ENCODE data around the gene MAP3K7.

The MAP3K7 gene

DNA sequence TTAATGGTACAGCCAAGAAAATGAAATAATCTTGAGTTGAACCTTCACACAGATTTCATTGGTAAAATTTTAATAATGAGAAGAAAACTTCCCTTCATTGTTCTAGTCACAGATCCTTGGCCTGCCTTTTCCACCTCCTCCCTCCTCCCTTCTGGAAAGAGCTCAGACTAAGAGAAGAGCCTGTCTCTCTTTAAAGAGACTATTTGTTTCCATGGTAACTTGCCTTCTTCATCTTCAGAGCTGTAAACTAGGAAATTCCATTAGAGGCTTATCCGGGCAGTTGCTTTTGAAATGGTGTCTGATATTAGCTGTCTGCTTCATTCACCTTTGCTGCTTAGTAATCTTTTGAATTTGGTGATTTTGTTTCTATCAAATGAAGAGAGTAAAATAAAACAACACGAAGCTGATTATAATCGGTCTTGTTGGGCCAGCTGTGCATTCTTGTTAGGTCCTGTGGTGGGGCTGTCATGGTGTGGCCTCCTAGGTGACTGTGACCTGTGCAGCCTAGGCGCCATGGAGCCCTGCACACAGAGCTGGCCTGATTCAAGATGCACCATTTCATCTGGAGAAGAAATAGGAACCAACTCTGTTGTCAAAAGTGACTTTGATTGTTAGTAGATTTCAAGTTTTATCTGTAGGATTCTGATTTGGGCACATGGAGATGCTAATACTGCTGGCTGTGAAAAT, 96.7 kb downstream of the MAP3K7 start:
- no peak overlapping the region for H3K4me2 ChIP-seq (ENCODE audit: insufficient read depth, low read length)
- ATAC-seq (ENCODE audit: insufficient read depth, low read depth) (no peak), DNase-seq (no peak)
- H2AFZ ChIP-seq (ENCODE audit: low read depth, low read length): no peak overlapping the region
- no peaks in the 10 kb centered on the region for H3K79me2 ChIP-seq (ENCODE audit: insufficient read depth, low read length)
- H4K20me1 ChIP-seq (ENCODE audit: insufficient read depth, low read length): no peaks in the 10 kb centered on the region
- H3K4me3 ChIP-seq (ENCODE audit: low read depth in 1 of 2, low read length in 2 of 2): no peak overlapping the region
- H3K9ac ChIP-seq (ENCODE audit: low read depth, low read length): no peak overlapping the region
- no peaks in the 10 kb centered on the region for H3K4me1 ChIP-seq (ENCODE audit: insufficient read depth, low read length)
- H3K27me3 ChIP-seq (ENCODE audit: insufficient read depth, low read length, poor library complexity): no peaks in the 10 kb centered on the region
- no peaks in the 10 kb centered on the region for H3K36me3 ChIP-seq (ENCODE audit: insufficient read depth, low read length)
- H3K27ac ChIP-seq (ENCODE audit: low read length): no peak overlapping the region
- TF ChIP-seq, protein P1, sequence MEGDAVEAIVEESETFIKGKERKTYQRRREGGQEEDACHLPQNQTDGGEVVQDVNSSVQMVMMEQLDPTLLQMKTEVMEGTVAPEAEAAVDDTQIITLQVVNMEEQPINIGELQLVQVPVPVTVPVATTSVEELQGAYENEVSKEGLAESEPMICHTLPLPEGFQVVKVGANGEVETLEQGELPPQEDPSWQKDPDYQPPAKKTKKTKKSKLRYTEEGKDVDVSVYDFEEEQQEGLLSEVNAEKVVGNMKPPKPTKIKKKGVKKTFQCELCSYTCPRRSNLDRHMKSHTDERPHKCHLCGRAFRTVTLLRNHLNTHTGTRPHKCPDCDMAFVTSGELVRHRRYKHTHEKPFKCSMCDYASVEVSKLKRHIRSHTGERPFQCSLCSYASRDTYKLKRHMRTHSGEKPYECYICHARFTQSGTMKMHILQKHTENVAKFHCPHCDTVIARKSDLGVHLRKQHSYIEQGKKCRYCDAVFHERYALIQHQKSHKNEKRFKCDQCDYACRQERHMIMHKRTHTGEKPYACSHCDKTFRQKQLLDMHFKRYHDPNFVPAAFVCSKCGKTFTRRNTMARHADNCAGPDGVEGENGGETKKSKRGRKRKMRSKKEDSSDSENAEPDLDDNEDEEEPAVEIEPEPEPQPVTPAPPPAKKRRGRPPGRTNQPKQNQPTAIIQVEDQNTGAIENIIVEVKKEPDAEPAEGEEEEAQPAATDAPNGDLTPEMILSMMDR (IDR thresholded peaks at IDR 0.05; ENCODE audit: borderline replicate concordance, extremely low read depth, low read length, poor library complexity, severe bottlenecking): no peak
- TF ChIP-seq EZH2 (IDR thresholded peaks at IDR 0.05; ENCODE audit: borderline replicate concordance, low read depth, low read length, severe bottlenecking): no peak
- H3K9me3 ChIP-seq (ENCODE audit: insufficient read depth, low read length, severe bottlenecking): peaks cover 8% of the 10 kb centered on the region

- no peak overlapping the region for H3K4me2 ChIP-seq (ENCODE audit: insufficient read depth, low read length)
- H3K36me3 ChIP-seq (ENCODE audit: insufficient read depth, low read length): no peaks in the 10 kb centered on the region
- H3K9ac ChIP-seq (ENCODE audit: low read depth, low read length): no peak overlapping the region
- no peak overlapping the region for H3K27ac ChIP-seq (ENCODE audit: low read length)
- H3K4me3 ChIP-seq (ENCODE audit: low read depth in 1 of 2, low read length in 2 of 2): no peak overlapping the region
- no peak for DNase-seq
- no peaks in the 10 kb centered on the region for H3K4me1 ChIP-seq (ENCODE audit: insufficient read depth, low read length)
- no peaks in the 10 kb centered on the region for H3K27me3 ChIP-seq (ENCODE audit: insufficient read depth, low read length, poor library complexity)
- H2AFZ ChIP-seq (ENCODE audit: low read depth, low read length): no peak overlapping the region
- TF ChIP-seq, protein P1 (IDR thresholded peaks at IDR 0.05; ENCODE audit: borderline replicate concordance, extremely low read depth, low read length, poor library complexity, severe bottlenecking): no peak
- TF ChIP-seq EZH2 (IDR thresholded peaks at IDR 0.05; ENCODE audit: borderline replicate concordance, low read depth, low read length, severe bottlenecking): no peak
- no peak for ATAC-seq (ENCODE audit: insufficient read depth, low read depth)
- H3K9me3 ChIP-seq (ENCODE audit: insufficient read depth, low read length, severe bottlenecking): peaks cover 8% of the 10 kb centered on the region
- no peaks in the 10 kb centered on the region for H3K79me2 ChIP-seq (ENCODE audit: insufficient read depth, low read length)
- H4K20me1 ChIP-seq (ENCODE audit: insufficient read depth, low read length): no peaks in the 10 kb centered on the region
These were observed 98.1 kb downstream of the MAP3K7 start for GRCh38 chr6:90488816-90489215.

- no peak for ATAC-seq (ENCODE audit: insufficient read depth, low read depth)
- Histone ChIP-seq H3K36me3 (ENCODE audit: insufficient read depth, low read length) (no peaks in the 10 kb centered on the region), H3K9me3 (ENCODE audit: insufficient read depth, low read length, severe bottlenecking) (peaks cover 8% of the 10 kb centered on the region), H3K27ac (ENCODE audit: low read length) (no peak overlapping the region), H3K4me1 (ENCODE audit: insufficient read depth, low read length) (no peaks in the 10 kb centered on the region), H3K4me2 (ENCODE audit: insufficient read depth, low read length) (no peak overlapping the region), H3K4me3 (ENCODE audit: low read depth in 1 of 2, low read length in 2 of 2) (no peak overlapping the region), H4K20me1 (ENCODE audit: insufficient read depth, low read length) (no peaks in the 10 kb centered on the region), H3K79me2 (ENCODE audit: insufficient read depth, low read length) (no peaks in the 10 kb centered on the region), H2AFZ (ENCODE audit: low read depth, low read length) (no peak overlapping the region), H3K9ac (ENCODE audit: low read depth, low read length) (no peak overlapping the region), H3K27me3 (ENCODE audit: insufficient read depth, low read length, poor library complexity) (no peaks in the 10 kb centered on the region)
- no peak for DNase-seq
- TF ChIP-seq, protein P1 (IDR thresholded peaks at IDR 0.05; ENCODE audit: borderline replicate concordance, extremely low read depth, low read length, poor library complexity, severe bottlenecking): no peak
- TF ChIP-seq EZH2 (IDR thresholded peaks at IDR 0.05; ENCODE audit: borderline replicate concordance, low read depth, low read length, severe bottlenecking): no peak
These were observed 101.1 kb downstream of the MAP3K7 start for GRCh38 chr6:90485635-90486277.

Data from DND-41 (cell line).